Karpas-422 (cell line): ENCODE measurements around the gene HTR6. TPM values are rescaled to one million over a fixed set of nuclear protein-coding genes. Genes with fewer than 3 reads are reported as not detected.

Source experiments
- DNase-seq: peaks from one replicate; pipeline ENCODE4 v3.0.0-alpha.2; 2015
- H2AFZ ChIP-seq: fragments of 200-600 bp; sonication (generic); 2 replicates; pipeline ENCODE4 v1.6.1; 2014; ENCODE audit warnings: antibody characterized with exemption, low read length, mixed read lengths
- H3K27ac ChIP-seq: fragments of 200-600 bp; sonication (generic); 2 replicates; pipeline ENCODE4 v1.5.1; 2014; ENCODE audit warnings: mild to moderate bottlenecking, low read length, moderate library complexity
- H3K27me3 ChIP-seq: fragments of 200-600 bp; sonication (generic); 2 replicates; pipeline ENCODE4 v1.6.1; 2014; ENCODE audit warnings: low read length, mixed read lengths
- H3K36me3 ChIP-seq: fragments of 200-600 bp; sonication (generic); 2 replicates; pipeline ENCODE4 v1.6.1; 2014; ENCODE audit warnings: low read length, mixed read lengths; ENCODE audit not compliant: insufficient read depth
- H3K4me1 ChIP-seq: fragments of 200-600 bp; sonication (generic); 2 replicates; pipeline ENCODE4 v1.6.1; 2014; ENCODE audit warnings: mild to moderate bottlenecking, low read length, mixed read lengths
- H3K4me2 ChIP-seq: fragments of 200-600 bp; sonication (generic); 2 replicates; pipeline ENCODE4 v1.6.1; 2014; ENCODE audit warnings: low read length, low read depth, mild to moderate bottlenecking; ENCODE audit not compliant: poor library complexity, severe bottlenecking
- H3K4me3 ChIP-seq: fragments of 200-600 bp; sonication (generic); 2 replicates; pipeline ENCODE4 v1.5.1; 2014; ENCODE audit warnings: mild to moderate bottlenecking, antibody characterized with exemption, low read length, mixed read lengths
- H3K79me2 ChIP-seq: fragments of 200-600 bp; sonication (generic); 2 replicates; pipeline ENCODE4 v1.6.1; 2014; ENCODE audit warnings: mild to moderate bottlenecking, low read length, mixed read lengths
- H3K9ac ChIP-seq: fragments of 200-600 bp; sonication (generic); 2 replicates; pipeline ENCODE4 v1.6.0; 2014; ENCODE audit warnings: low read length
- H3K9me2 ChIP-seq: fragments of 200-600 bp; sonication (generic), shearing (Covaris generic); replicated peaks from 2 replicates; pipeline ENCODE4 v1.6.0; 2014; ENCODE audit warnings: mild to moderate bottlenecking, low read length, moderate library complexity; ENCODE audit not compliant: insufficient read depth
- H3K9me3 ChIP-seq: fragments of 300-700, 200-600 bp; sonication (generic); 2 replicates; pipeline ENCODE4 v1.6.1; 2014; ENCODE audit warnings: low read length, mixed read lengths
- H4K20me1 ChIP-seq: fragments of 200-600 bp; sonication (generic); 2 replicates; pipeline ENCODE4 v1.6.1; 2014; ENCODE audit warnings: mild to moderate bottlenecking, antibody characterized with exemption, low read length, low read depth; ENCODE audit not compliant: insufficient read depth
- total RNA-seq: library from RNA; depleted of rRNA; stranded (reverse); fragments of >200 nt; shearing (Covaris generic); gene quantifications from 2 replicates; pipeline ENCODE4 v1.2.3, GENCODE V29; 2014; ENCODE audit warnings: low replicate concordance

HTR6 gene
- total RNA-seq, 1 experiment from 2014 or later: not detected

- Histone ChIP-seq H3K27me3 (no peaks in the 10 kb centered on the region), H3K79me2 (no peaks in the 10 kb centered on the region), H3K9ac (no peak overlapping the region), H3K4me3 (no peak overlapping the region), H3K27ac (no peak overlapping the region), H3K9me3 (no peaks in the 10 kb centered on the region), H3K36me3 (no peaks in the 10 kb centered on the region), H3K9me2 (no peaks in the 10 kb centered on the region), H2AFZ (no peak overlapping the region), H3K4me1 (no peaks in the 10 kb centered on the region), H3K4me2 (no peak overlapping the region), H4K20me1 (no peaks in the 10 kb centered on the region)
- DNase-seq: no peak
Measured at GRCh38 chr1:19668888-19669287, 4.2 kb downstream of the HTR6 start.

- Histone ChIP-seq H3K27me3 (no peaks in the 10 kb centered on the region), H3K9me3 (no peaks in the 10 kb centered on the region), H3K4me1 (no peaks in the 10 kb centered on the region), H3K27ac (no peak overlapping the region), H2AFZ (no peak overlapping the region), H3K9me2 (no peaks in the 10 kb centered on the region), H4K20me1 (no peaks in the 10 kb centered on the region), H3K9ac (no peak overlapping the region), H3K4me2 (no peak overlapping the region), H3K36me3 (no peaks in the 10 kb centered on the region), H3K4me3 (no peak overlapping the region), H3K79me2 (no peaks in the 10 kb centered on the region)
- no peak for DNase-seq
Measured at GRCh38 chr1:19670787-19671186, 6.1 kb downstream of the HTR6 start.

GRCh38 chr1:19672237-19672636 is 7.6 kb downstream of the HTR6 start:
- Histone ChIP-seq H4K20me1 (no peaks in the 10 kb centered on the region), H3K9ac (no peak overlapping the region), H3K27me3 (no peaks in the 10 kb centered on the region), H3K27ac (no peak overlapping the region), H2AFZ (no peak overlapping the region), H3K79me2 (no peaks in the 10 kb centered on the region), H3K9me2 (no peaks in the 10 kb centered on the region), H3K9me3 (no peaks in the 10 kb centered on the region), H3K36me3 (no peaks in the 10 kb centered on the region), H3K4me1 (no peaks in the 10 kb centered on the region), H3K4me2 (no peak overlapping the region), H3K4me3 (no peak overlapping the region)
- DNase-seq: no peak

GRCh38 chr1:19675797-19676196 is 11.1 kb downstream of the HTR6 start:
- Histone ChIP-seq H3K36me3 (no peaks in the 10 kb centered on the region), H3K9me3 (no peaks in the 10 kb centered on the region), H4K20me1 (no peaks in the 10 kb centered on the region), H3K27ac (no peak overlapping the region), H2AFZ (no peak overlapping the region), H3K79me2 (no peaks in the 10 kb centered on the region), H3K4me2 (no peak overlapping the region), H3K27me3 (no peaks in the 10 kb centered on the region), H3K4me3 (no peak overlapping the region), H3K9ac (no peak overlapping the region), H3K9me2 (no peaks in the 10 kb centered on the region), H3K4me1 (no peaks in the 10 kb centered on the region)
- no peak for DNase-seq

- Histone ChIP-seq H3K79me2 (no peaks in the 10 kb centered on the region), H3K36me3 (no peaks in the 10 kb centered on the region), H3K4me2 (no peak overlapping the region), H2AFZ (no peak overlapping the region), H3K27me3 (no peaks in the 10 kb centered on the region), H3K9me2 (no peaks in the 10 kb centered on the region), H3K9me3 (no peaks in the 10 kb centered on the region), H3K4me1 (no peaks in the 10 kb centered on the region), H3K4me3 (no peak overlapping the region), H3K9ac (no peak overlapping the region), H3K27ac (no peak overlapping the region), H4K20me1 (no peaks in the 10 kb centered on the region)
- peak; percentile 75 for DNase-seq
Measured at GRCh38 chr1:19676438-19676922, 11.8 kb downstream of the HTR6 start.

GRCh38 chr1:19678493-19678892 is 13.8 kb downstream of the HTR6 start:
- Histone ChIP-seq H3K4me3 (no peak overlapping the region), H3K4me2 (no peak overlapping the region), H4K20me1 (no peaks in the 10 kb centered on the region), H3K27me3 (no peaks in the 10 kb centered on the region), H3K9me2 (no peaks in the 10 kb centered on the region), H3K27ac (no peak overlapping the region), H2AFZ (no peak overlapping the region), H3K9ac (no peak overlapping the region), H3K4me1 (no peaks in the 10 kb centered on the region), H3K36me3 (no peaks in the 10 kb centered on the region), H3K9me3 (no peaks in the 10 kb centered on the region), H3K79me2 (no peaks in the 10 kb centered on the region)
- no peak for DNase-seq

GRCh38 chr1:19678931-19679453 is 14.3 kb downstream of the HTR6 start:
- Histone ChIP-seq H3K36me3 (no peaks in the 10 kb centered on the region), H3K9ac (no peak overlapping the region), H3K4me1 (no peaks in the 10 kb centered on the region), H3K9me2 (no peaks in the 10 kb centered on the region), H3K27me3 (no peaks in the 10 kb centered on the region), H2AFZ (no peak overlapping the region), H3K4me3 (no peak overlapping the region), H4K20me1 (no peaks in the 10 kb centered on the region), H3K4me2 (no peak overlapping the region), H3K9me3 (no peaks in the 10 kb centered on the region), H3K27ac (no peak overlapping the region), H3K79me2 (no peaks in the 10 kb centered on the region)
- no peak for DNase-seq

GRCh38 chr1:19679691-19680090 is 15.0 kb downstream of the HTR6 start:
- H3K27me3 ChIP-seq: no peaks in the 10 kb centered on the region
- no peak overlapping the region for H3K9ac ChIP-seq
- H3K4me3 ChIP-seq: no peak overlapping the region
- H2AFZ ChIP-seq: no peak overlapping the region
- H3K27ac ChIP-seq: no peak overlapping the region
- DNase-seq: no peak
- no peaks in the 10 kb centered on the region for H4K20me1 ChIP-seq
- no peaks in the 10 kb centered on the region for H3K36me3 ChIP-seq
- no peaks in the 10 kb centered on the region for H3K9me2 ChIP-seq
- no peaks in the 10 kb centered on the region for H3K4me1 ChIP-seq
- no peaks in the 10 kb centered on the region for H3K9me3 ChIP-seq
- H3K4me2 ChIP-seq: no peak overlapping the region
- no peaks in the 10 kb centered on the region for H3K79me2 ChIP-seq

- Histone ChIP-seq H3K36me3 (no peaks in the 10 kb centered on the region), H3K27me3 (no peaks in the 10 kb centered on the region), H3K79me2 (no peaks in the 10 kb centered on the region), H3K4me2 (no peak overlapping the region), H3K4me1 (no peaks in the 10 kb centered on the region), H3K9ac (no peak overlapping the region), H3K9me2 (no peaks in the 10 kb centered on the region), H3K4me3 (no peak overlapping the region), H2AFZ (no peak overlapping the region), H3K27ac (no peak overlapping the region), H3K9me3 (no peaks in the 10 kb centered on the region), H4K20me1 (no peaks in the 10 kb centered on the region)
- DNase-seq: no peak
Measured at GRCh38 chr1:19680644-19681043, 16.0 kb downstream of the HTR6 start.
